ENCODE results near the gene RIPK4.

DNA sequence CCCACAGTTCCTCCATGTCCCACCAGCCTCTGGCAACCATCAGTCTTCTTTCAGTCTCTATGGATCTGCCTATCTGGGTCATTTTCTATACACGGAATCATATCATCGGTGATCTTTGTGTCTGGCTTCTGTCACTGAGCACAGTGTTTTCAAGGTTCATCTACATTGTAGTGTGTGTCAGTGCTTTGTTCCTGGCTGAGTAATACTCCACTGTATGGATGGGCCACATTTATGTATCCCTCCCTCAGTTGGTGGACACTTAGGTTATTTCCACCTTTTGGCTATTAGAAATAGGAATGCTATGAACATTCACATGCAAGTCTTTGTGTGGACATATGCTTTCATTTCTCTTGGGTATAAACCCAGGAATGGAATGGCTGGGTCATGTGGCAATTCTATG lies 46.6 kb downstream of the RIPK4 start:
- TF ChIP-seq, protein P1, sequence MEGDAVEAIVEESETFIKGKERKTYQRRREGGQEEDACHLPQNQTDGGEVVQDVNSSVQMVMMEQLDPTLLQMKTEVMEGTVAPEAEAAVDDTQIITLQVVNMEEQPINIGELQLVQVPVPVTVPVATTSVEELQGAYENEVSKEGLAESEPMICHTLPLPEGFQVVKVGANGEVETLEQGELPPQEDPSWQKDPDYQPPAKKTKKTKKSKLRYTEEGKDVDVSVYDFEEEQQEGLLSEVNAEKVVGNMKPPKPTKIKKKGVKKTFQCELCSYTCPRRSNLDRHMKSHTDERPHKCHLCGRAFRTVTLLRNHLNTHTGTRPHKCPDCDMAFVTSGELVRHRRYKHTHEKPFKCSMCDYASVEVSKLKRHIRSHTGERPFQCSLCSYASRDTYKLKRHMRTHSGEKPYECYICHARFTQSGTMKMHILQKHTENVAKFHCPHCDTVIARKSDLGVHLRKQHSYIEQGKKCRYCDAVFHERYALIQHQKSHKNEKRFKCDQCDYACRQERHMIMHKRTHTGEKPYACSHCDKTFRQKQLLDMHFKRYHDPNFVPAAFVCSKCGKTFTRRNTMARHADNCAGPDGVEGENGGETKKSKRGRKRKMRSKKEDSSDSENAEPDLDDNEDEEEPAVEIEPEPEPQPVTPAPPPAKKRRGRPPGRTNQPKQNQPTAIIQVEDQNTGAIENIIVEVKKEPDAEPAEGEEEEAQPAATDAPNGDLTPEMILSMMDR (IDR thresholded peaks at IDR 0.05), result no peak
- TF ChIP-seq, protein P2, sequence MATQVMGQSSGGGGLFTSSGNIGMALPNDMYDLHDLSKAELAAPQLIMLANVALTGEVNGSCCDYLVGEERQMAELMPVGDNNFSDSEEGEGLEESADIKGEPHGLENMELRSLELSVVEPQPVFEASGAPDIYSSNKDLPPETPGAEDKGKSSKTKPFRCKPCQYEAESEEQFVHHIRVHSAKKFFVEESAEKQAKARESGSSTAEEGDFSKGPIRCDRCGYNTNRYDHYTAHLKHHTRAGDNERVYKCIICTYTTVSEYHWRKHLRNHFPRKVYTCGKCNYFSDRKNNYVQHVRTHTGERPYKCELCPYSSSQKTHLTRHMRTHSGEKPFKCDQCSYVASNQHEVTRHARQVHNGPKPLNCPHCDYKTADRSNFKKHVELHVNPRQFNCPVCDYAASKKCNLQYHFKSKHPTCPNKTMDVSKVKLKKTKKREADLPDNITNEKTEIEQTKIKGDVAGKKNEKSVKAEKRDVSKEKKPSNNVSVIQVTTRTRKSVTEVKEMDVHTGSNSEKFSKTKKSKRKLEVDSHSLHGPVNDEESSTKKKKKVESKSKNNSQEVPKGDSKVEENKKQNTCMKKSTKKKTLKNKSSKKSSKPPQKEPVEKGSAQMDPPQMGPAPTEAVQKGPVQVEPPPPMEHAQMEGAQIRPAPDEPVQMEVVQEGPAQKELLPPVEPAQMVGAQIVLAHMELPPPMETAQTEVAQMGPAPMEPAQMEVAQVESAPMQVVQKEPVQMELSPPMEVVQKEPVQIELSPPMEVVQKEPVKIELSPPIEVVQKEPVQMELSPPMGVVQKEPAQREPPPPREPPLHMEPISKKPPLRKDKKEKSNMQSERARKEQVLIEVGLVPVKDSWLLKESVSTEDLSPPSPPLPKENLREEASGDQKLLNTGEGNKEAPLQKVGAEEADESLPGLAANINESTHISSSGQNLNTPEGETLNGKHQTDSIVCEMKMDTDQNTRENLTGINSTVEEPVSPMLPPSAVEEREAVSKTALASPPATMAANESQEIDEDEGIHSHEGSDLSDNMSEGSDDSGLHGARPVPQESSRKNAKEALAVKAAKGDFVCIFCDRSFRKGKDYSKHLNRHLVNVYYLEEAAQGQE (IDR thresholded peaks at IDR 0.05; ENCODE audit: insufficient read depth in 1 of 2, low read depth in 2 of 2, low read length in 1 of 2), result no peak
- TF ChIP-seq TCF7L2 (IDR thresholded peaks at IDR 0.05; ENCODE audit: low read depth, low read length), result no peak
- TF ChIP-seq POLR2AphosphoS5 (IDR thresholded peaks at IDR 0.05; ENCODE audit: low read depth, low read length), result no peak

Measured in Panc1 (cell line).